Ovary (tissue), 9 donors: ENCODE results near the gene WDR86. TPM values are rescaled to one million over a fixed set of nuclear protein-coding genes. Genes with fewer than 3 reads are reported as not detected.

Experiments
- DNase-seq, 5 donors: peaks; one replicate each; pipeline ENCODE4 v3.0.0-alpha.2; 2019 to 2020
- H3K27ac ChIP-seq, 2 donors: fragments of 200-600 bp; one replicate each; pipeline versions ENCODE4 v1.5.1 to v1.8.0; 2019 to 2022
- H3K27me3 ChIP-seq: fragments of 200-600 bp; one replicate; pipeline ENCODE4 v1.8.0; 2022
- H3K36me3 ChIP-seq: fragments of 200-600 bp; sonication (generic); one replicate; pipeline ENCODE4 v1.5.1; 2019
- H3K4me1 ChIP-seq: one replicate; pipeline ENCODE4 v1.8.1; 2013; ENCODE audit warnings: mild to moderate bottlenecking, moderate library complexity; ENCODE audit not compliant: insufficient read depth
- H3K4me3 ChIP-seq: fragments of 200-600 bp; sonication (generic); one replicate; pipeline ENCODE4 v1.5.1; 2017
- H3K9me3 ChIP-seq, 2 donors: fragments of 200-600 bp in 1 of 2; sonication (generic) in 1 of 2; one replicate each; pipeline versions ENCODE4 v1.5.1 to v1.8.1; 2013 to 2019; ENCODE audit warnings: mild to moderate bottlenecking in 1 of 2, moderate library complexity in 1 of 2
- CTCF ChIP-seq, 3 donors: fragments of 450-650 bp in 2 of 3; fragments of 200-600 bp in 1 of 3; IDR thresholded peaks; one replicate each; pipeline versions ENCODE4 v1.5.1 to v1.8.0; 2016 to 2022; ENCODE audit warnings: antibody characterized with exemption in 3 of 3, mild to moderate bottlenecking in 1 of 3
- EP300 ChIP-seq: sonication (generic); formaldehyde crosslinking; IDR thresholded peaks from one replicate; pipeline ENCODE4 v1.6.1; 2017; ENCODE audit warnings: antibody characterized with exemption
- POLR2A ChIP-seq: fragments of 450-650 bp; IDR thresholded peaks from one replicate; pipeline ENCODE4 v1.6.1; 2017; ENCODE audit warnings: antibody characterized with exemption, mild to moderate bottlenecking, moderate library complexity
- WGBS, 3 donors: extraction: QIAGEN DNeasy Blood & Tissue Kit in 1 of 3; methylation state at CpG; one replicate each; pipeline versions ENCODE4 v1.1.5 to v1.1.7; 2013 to 2017; 5-methylcytosine and 5-hydroxymethylcytosine counted together
- intact Hi-C, 4 donors: fragments of 100-400 bp; cut with DNase I; formaldehyde crosslinking; loops; one replicate each; pipeline versions ENCODE4 v1.11.0 to v1.15.1; 2022 to 2023
- polyA plus RNA-seq, 2 donors: library from polyadenylated mRNA; stranded (reverse); fragments of 200-250 nt in 1 of 2; fragments of 350-450 nt in 1 of 2; fragmentation: Illumina TruSeq in 1 of 2; extraction: RNeasy Lipid Tissue Mini Kit (QIAGEN cat#74804) in 1 of 2; gene quantifications; one replicate each; pipeline ENCODE4 v1.2.3, GENCODE V29; 2013 to 2014
- total RNA-seq, 7 donors: library from RNA; depleted of rRNA in 2 of 7; stranded (reverse); fragments of >200 nt in 2 of 7; fragmentation: NEBNext Ultra II Directional in 3 of 7; extraction: Animal tissue kit (Norgen Biotek cat#: 25700) in 3 of 7; gene quantifications; one replicate each; pipeline versions ENCODE4 v1.1.0 to v1.2.4, GENCODE V29; 2016 to 2023
- donor health status: DM: no; HTN: no; CAD: no; lungs with moderate emphysema.
- donor health status: DM: no; HTN: no; CAD: no.
- donor health status: Bipolar disorder and iron deficiency.
- donor health status: DM: yes; HTN: yes; CAD: no.
- donor health status: DM: no; HTN: no; CAD: no.
- donor health status: DM: yes; HTN: yes; CAD: no.

Gene WDR86
- total and polyA plus RNA-seq, 9 donors, result 0.77 to 43.4 (median 11.1) TPM

GRCh38 chr7:151426441-151426903 is 16.6 kb upstream of the WDR86 start:
- TF ChIP-seq CTCF (IDR thresholded peaks at IDR 0.05) (no peak), EP300 (peak; percentile 92), POLR2A (peak; percentile 18)
- H3K4me3 ChIP-seq, result no peak overlapping the region
- H3K4me1 ChIP-seq, result peaks cover 5% of the 10 kb centered on the region
- peak; percentile 87 to 96 (median 93) for DNase-seq
- WGBS, 3 donors, result 1 to 7% (median 2%) methylated on average over 14 of the region's 14 CpGs
- intact Hi-C loops, result no loop called here
- H3K27ac ChIP-seq, result peak overlapping the region; percentile 62 to 82
- no peaks in the 10 kb centered on the region for H3K36me3 ChIP-seq
- H3K27me3 ChIP-seq, result no peaks in the 10 kb centered on the region
- H3K9me3 ChIP-seq, result no peaks in the 10 kb centered on the region

GRCh38 chr7:151425670-151426440 is 16.0 kb upstream of the WDR86 start:
- TF ChIP-seq POLR2A (no peak), CTCF (IDR thresholded peaks at IDR 0.05) (no peak), EP300 (no peak)
- H3K27ac ChIP-seq, result peak overlapping the region in 1 of 2 donors; percentile 82
- peaks cover 5% of the 10 kb centered on the region for H3K4me1 ChIP-seq
- no peaks in the 10 kb centered on the region for H3K9me3 ChIP-seq
- intact Hi-C loops, result no loop called here
- no peaks in the 10 kb centered on the region for H3K36me3 ChIP-seq
- no peak overlapping the region for H3K4me3 ChIP-seq
- 14 to 26% (median 17%) methylated on average over 7 of the region's 7 CpGs for WGBS, 3 donors
- H3K27me3 ChIP-seq, result no peaks in the 10 kb centered on the region
- peak; percentile 46 to 64 (median 51) for DNase-seq

- intact Hi-C loops, result no loop called here
- DNase-seq, result peak in 3 of 5 donors; percentile 4 to 21 (median 8)
- H3K27ac ChIP-seq, result no peak overlapping the region
- WGBS, 3 donors, result 56 to 65% (median 64%) methylated on average over 5 of the region's 5 CpGs
- no peaks in the 10 kb centered on the region for H3K36me3 ChIP-seq
- peaks cover 5% of the 10 kb centered on the region for H3K4me1 ChIP-seq
- H3K4me3 ChIP-seq, result no peak overlapping the region
- H3K9me3 ChIP-seq, result no peaks in the 10 kb centered on the region
- no peaks in the 10 kb centered on the region for H3K27me3 ChIP-seq
- TF ChIP-seq POLR2A, result no peak
- TF ChIP-seq CTCF (IDR thresholded peaks at IDR 0.05), result no peak
- no peak for TF ChIP-seq EP300
These were observed 15.0 kb upstream of the WDR86 start for GRCh38 chr7:151424799-151425198.

GRCh38 chr7:151423936-151424335 is 14.1 kb upstream of the WDR86 start:
- Histone ChIP-seq H3K9me3 (no peaks in the 10 kb centered on the region), H3K27ac (no peak overlapping the region), H3K36me3 (no peaks in the 10 kb centered on the region), H3K4me3 (no peak overlapping the region), H3K27me3 (no peaks in the 10 kb centered on the region), H3K4me1 (peaks cover 5% of the 10 kb centered on the region)
- TF ChIP-seq POLR2A, result no peak
- no peak for TF ChIP-seq EP300
- TF ChIP-seq CTCF (IDR thresholded peaks at IDR 0.05), result no peak
- intact Hi-C loops, result no loop called here
- peak in 1 of 5 donors; percentile 1 for DNase-seq
- 83 to 87% (median 83%) methylated on average over 5 of the region's 5 CpGs for WGBS, 3 donors
